ENCODE measurements around the gene BTF3L4.

GRCh38 chr1:52026278-52026677 is 29.8 kb upstream of the BTF3L4 start:
- TF ChIP-seq, protein P1, sequence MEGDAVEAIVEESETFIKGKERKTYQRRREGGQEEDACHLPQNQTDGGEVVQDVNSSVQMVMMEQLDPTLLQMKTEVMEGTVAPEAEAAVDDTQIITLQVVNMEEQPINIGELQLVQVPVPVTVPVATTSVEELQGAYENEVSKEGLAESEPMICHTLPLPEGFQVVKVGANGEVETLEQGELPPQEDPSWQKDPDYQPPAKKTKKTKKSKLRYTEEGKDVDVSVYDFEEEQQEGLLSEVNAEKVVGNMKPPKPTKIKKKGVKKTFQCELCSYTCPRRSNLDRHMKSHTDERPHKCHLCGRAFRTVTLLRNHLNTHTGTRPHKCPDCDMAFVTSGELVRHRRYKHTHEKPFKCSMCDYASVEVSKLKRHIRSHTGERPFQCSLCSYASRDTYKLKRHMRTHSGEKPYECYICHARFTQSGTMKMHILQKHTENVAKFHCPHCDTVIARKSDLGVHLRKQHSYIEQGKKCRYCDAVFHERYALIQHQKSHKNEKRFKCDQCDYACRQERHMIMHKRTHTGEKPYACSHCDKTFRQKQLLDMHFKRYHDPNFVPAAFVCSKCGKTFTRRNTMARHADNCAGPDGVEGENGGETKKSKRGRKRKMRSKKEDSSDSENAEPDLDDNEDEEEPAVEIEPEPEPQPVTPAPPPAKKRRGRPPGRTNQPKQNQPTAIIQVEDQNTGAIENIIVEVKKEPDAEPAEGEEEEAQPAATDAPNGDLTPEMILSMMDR (IDR thresholded peaks at IDR 0.05; ENCODE audit: low read length) = no peak
- TF ChIP-seq EZH2 (IDR thresholded peaks at IDR 0.05; ENCODE audit: borderline replicate concordance, low read length) = no peak
